ENCODE measurements around the gene PRKCE.

DNA sequence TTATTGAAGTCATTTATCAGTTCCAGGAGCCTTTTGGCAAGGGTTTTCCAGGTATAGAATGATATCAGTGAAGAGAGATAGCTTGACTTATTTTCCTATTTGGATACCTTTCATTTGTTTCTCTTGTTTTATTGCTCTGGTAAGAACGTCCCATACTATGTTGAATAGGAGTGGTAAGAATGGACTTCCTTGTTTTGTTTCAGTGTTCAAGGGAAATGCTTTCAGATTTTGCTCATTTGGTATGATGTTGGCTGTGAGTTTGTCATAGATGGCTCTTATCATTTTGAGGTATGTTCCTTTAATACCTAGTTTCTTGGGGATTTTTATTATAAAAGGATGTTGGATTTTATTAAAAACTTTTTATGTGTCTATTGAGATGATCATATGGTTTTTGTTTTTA lies 558.6 kb downstream of the PRKCE start:
- TF ChIP-seq, protein P1, sequence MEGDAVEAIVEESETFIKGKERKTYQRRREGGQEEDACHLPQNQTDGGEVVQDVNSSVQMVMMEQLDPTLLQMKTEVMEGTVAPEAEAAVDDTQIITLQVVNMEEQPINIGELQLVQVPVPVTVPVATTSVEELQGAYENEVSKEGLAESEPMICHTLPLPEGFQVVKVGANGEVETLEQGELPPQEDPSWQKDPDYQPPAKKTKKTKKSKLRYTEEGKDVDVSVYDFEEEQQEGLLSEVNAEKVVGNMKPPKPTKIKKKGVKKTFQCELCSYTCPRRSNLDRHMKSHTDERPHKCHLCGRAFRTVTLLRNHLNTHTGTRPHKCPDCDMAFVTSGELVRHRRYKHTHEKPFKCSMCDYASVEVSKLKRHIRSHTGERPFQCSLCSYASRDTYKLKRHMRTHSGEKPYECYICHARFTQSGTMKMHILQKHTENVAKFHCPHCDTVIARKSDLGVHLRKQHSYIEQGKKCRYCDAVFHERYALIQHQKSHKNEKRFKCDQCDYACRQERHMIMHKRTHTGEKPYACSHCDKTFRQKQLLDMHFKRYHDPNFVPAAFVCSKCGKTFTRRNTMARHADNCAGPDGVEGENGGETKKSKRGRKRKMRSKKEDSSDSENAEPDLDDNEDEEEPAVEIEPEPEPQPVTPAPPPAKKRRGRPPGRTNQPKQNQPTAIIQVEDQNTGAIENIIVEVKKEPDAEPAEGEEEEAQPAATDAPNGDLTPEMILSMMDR (IDR thresholded peaks at IDR 0.05): no peak
- peak; percentile 9 for TF ChIP-seq POLR2AphosphoS5 (IDR thresholded peaks at IDR 0.05)
